Hindlimb muscle (tissue), 1 donor: ENCODE measurements around the gene SMAD5. TPM values are rescaled to one million over a fixed set of nuclear protein-coding genes. Genes with fewer than 3 reads are reported as not detected.

ENCODE experiments used
- DNase-seq: peaks from one replicate; pipeline ENCODE4 v3.0.0-alpha.2; 2013
- polyA plus RNA-seq: library from polyadenylated mRNA; unstranded; fragments of 120-200 nt; gene quantifications from one replicate; pipeline ENCODE4 v1.2.1, GENCODE V29; 2013; ENCODE audit not compliant: insufficient read length

Gene SMAD5
- 34.3 TPM for polyA plus RNA-seq

DNA sequence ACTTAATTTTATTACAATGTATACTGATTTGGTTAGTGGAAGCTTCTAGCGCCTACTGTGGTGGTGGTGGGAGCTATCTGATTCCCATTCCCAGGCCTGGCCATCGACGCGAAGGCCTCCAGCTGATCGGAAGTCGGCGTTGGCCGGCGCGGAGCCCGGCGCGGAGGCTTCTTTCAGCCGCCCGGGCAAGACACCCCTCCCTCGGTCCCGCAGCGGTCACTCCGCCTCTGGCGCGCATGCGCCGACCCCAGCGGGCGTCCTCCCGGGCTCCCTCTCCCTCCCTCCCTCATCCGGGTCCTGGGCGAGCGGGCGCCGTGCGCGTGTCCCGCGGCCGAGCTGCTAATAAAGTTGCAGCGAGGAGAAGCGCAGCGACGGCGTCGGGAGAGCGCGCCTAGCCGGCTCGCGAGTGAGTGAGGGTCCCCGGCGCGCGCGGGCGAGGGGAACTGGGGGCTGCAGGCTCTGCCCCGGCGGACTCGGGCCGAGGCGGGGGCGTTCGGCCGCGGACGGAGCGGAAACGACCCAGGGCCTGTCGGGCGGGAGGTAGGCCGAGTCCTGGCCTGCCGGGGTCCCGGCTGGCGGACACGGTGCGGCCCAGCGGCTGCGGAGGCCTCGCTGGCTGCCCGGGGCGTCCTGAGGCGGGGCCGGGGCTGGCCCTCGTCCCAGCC lies at the start of gene SMAD5:
SMAD5 (plus strand) TSS at position 289 of the 665 bp plus-strand sequence. CDS start 20,916 bp downstream, outside the sequence.
- DNase-seq = peak; percentile 99

DNA sequence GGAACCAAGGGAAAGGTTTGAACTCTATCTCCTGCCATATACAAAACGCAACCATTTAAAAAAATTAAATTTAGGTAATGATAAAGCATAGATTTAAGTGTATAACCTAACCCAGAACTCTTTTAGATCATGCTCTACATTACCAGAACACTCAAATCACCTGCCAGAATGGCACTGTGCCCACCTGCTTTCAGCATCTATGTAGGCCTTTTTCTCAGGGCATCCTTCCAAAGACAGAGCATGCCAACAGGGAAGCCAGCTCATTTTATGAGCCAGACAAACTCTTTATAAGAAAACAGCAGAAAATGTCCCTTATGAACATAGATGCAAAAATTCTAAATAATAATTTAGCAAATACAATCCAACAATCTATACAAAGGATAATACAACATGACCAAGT lies 47.9 kb upstream of the SMAD5 start:
- no peak for DNase-seq

DNA sequence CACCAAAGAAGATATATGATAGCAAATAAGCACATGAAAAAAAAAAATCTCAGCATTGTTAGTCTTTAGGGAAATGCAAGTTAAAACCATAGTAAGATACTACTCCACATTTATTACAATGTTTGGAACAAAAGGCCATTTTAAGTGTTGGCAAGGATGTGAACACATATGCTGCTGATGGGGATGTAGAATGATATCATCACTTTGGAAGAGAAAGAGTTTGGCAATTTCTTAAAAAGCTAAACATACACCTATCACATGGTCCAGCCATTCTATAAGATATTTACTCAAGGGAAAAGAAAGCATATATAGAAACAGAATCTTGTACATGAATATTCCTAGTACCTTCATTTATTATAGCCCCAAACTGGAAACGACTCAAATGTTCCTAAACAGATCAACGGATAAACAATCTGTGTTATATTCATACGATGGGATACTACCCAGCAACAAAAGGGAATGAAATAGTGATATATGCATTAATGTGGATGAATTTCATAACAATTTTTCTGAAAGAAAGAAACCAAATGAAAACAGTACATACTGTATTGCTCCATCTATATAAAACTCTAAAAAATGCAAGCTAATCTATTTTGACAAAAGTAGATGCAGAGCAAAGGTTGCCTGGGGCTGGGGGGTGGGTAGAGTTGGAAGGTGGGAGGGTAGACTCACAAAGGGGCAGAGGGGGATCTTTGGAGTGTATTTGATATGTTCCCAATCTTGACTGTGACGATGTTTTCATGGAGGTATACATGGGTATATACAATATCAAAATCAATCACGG lies 45.7 kb upstream of the SMAD5 start:
- peak; percentile 58 for DNase-seq

DNA sequence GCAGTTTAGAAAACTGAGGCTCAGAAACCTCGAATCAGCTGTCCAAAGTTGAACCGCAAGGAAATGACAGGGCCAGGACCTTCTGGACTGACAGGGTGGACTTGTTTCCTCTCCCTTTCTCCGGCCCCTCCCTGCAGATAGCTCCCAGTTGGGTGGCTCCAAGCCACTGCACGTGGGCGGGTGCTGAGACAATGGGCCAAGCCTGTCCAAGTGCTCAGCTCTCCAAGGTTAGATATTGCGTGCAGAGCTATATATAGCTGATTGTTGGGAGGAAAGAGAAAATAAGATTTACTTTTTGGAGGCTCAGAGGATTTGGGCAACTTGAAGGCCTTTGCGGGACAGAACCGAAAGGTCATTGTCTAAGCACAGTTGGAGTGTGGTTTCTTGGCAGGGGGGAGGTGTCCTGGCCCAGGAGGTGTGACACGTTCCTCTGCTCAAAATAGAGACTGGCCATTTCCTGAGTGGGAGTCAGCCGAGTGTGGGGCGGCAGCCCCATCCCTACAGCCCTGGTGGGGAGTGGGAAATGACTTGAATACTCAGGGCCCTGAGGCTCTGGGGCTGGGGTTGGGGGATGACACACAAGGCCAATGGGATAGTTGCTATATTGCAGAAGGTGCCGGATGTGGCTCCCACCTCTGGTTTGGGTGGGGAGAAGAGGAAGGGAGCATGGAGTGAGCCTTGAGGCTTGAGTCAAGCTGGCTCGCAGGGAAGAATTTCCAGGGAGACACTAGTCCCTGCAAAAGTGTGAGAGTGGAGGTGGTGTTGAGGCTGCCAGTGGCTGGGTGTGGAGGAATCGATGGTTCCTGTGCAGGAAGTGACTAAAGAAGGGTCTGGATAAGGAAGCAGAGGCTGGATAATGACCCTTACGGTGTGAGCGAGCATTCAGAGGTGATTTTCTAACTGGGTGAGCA lies 44.4 kb upstream of the SMAD5 start:
- DNase-seq = peak; percentile 85

DNA sequence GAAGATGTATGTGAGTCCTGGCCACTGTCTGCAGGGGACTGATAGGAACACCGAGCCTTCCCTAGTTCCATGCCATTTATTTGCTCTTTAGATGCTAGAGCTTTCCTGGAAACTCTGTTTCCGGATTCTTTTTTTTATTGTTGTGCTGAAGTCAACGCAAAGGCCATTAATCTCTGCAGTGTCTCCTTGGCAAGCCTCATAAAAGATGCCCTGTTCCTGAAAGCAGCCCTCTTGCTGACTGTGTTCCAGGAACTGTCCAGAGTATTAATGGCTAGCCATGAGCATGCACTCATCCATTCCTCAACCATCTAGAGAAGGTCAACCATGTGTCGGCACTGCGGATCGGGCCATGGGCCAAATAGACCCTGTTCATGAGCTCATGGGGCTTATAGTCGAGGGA lies 42.9 kb upstream of the SMAD5 start:
- no peak for DNase-seq

DNA sequence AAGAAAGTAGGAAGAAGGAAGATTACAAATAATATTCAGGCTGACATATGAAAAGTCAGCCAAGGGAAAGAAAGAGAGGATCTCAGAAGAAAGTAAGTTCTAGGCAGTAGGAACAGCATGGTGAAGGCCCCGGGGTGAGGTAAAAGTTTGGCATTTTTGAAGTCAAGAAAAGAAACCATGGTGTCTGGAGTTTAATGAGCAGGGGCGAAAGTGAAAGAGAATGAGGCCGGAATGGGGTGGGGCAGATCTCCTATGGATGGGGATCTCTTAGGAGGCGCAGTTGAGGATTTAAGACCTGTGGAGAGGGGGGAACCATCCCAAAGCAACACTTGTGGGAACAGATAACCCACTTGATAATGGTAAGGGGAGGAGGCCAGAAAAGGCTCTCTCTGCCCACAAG lies 42.3 kb upstream of the SMAD5 start:
- DNase-seq = no peak

DNA sequence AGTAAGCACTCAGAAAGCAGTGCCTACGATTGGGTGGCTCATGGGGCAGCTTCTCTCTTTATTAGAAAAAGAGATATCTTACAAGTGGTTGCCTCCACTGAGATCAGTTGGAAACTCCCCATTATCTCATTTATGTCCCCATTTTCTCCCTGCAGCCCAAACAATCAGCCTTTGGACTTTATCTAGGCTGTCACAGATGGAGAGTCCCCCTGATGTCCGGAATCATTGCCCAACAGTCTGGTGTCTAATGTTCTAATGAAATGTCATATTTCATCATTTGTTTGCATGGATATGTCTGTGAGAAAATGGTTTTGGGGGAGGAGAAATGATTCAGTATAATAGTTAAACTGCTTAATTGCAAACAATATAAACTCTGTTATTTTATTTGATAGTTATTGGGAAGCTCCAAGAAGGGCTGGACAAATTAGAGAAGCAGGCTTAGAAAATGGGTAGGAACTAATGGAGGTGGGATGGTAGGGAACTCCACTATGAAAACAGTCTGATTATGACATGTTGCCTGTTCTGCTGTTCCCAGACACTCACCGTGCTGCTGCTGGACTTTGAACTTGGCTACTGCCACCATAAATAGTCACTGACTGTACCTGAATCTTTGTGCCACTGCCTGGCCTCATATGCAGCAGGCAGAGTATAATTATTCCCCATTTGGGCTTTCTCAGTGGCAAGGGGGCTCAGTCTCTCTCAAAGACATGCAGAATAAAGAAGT lies 38.3 kb upstream of the SMAD5 start:
- DNase-seq = no peak

DNA sequence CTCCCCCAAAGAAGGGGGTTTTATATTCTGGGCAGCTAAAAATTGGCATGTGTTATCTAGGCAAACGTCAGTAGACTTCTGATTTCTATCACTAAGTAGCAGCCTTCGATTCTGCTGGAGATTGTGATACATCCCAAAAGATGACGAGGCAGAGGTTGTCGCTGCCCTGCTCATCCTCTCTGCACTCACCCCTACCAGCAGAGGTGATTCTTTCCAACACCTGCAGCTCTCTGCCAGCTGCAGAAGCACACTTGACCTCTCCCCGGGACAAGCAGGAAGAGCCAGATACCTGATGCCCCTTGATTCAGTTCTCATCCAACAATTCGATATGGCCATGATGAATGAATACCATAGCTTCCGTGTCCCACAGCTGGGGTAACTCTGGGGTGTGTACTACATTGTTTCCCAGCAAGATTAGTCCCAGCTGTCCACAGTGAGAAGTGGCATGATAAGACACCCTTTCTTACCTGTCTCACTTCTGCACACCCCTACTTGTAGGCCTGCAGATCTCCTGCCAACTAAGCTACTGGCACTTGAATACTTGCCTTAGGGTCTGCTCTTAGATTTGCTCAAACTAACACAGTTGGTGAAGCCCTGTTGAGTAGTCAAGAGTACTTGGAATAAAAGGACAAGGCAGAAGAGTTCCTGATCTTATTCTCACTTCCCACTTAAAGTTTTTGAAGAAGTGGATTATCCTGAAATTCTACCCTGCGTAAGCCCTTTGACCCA lies 37.6 kb upstream of the SMAD5 start:
- DNase-seq = no peak

DNA sequence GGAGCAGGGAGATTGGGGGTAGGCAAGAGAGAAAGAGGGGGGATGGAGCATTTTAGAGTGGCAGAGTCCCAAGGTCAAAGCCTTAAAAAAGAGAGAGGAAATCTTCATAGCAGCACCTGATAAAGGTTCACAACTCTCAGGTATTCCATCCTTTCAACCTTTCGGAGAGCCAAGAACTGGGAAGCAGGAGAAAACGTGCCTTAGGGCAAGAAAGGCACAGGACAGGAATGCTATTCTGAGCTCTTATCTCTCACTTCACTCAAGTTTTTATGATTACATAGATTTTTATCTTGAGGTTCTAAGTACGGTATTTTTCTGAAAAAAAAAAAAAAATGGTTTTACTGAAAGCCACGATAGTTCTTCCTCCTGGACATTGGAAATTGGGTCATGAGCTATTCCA lies 34.5 kb upstream of the SMAD5 start:
- DNase-seq = no peak

DNA sequence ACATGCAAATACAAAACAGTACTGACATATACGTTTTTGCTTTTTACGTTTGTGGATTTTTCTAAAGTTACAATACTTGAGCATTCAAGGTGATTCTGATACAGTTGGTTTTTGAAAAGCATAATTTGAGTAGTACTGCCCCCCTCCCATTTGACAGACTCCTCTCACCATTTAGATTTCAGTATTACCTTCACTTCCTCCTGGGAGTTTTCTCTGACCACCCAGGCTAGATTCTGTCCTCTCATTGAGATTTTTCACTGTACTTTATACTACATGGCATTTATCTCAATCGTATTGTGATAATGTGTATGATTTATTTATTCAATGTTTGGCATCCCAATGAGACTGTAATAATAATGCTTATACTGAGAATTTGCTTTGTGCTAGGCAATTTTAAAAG lies 32.8 kb upstream of the SMAD5 start:
- DNase-seq = no peak

DNA sequence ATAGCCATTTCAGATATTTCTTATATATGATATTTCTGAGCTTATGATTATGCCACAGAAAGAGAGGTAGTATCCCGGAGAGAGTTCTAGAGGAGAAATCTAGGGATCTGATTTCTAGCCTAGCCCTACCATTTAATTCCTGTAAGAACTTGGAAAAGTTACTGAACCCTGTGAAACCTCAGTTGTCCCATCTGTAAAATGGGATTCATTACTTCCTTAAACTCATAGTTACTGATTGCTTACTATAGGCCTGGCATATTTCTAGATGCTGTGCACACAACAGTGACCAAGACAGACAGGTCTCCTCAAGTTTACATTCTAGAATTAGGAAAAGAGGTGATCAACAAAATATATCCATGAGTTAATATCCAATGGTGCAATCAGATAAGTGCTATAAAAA lies 30.8 kb upstream of the SMAD5 start:
- no peak for DNase-seq

DNA sequence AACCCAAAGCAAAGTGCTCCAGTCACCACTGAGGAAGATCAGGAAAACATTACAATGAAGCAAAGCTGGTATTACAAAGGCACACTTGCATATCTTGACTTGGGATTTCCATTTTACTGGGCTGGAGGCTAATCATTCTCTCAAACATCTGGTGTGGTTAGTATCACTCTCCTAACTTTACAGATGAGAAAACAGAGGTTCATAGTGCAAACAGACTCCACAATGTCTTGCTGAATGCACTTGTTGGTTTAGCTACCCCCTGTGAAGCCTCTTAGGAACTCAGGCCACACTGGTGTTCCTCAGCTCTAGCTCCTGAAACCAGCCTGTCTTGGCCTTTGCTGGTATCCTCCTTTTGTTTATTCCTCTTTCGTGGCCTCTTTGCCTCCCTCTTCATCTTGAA lies 29.5 kb upstream of the SMAD5 start:
- no peak for DNase-seq

DNA sequence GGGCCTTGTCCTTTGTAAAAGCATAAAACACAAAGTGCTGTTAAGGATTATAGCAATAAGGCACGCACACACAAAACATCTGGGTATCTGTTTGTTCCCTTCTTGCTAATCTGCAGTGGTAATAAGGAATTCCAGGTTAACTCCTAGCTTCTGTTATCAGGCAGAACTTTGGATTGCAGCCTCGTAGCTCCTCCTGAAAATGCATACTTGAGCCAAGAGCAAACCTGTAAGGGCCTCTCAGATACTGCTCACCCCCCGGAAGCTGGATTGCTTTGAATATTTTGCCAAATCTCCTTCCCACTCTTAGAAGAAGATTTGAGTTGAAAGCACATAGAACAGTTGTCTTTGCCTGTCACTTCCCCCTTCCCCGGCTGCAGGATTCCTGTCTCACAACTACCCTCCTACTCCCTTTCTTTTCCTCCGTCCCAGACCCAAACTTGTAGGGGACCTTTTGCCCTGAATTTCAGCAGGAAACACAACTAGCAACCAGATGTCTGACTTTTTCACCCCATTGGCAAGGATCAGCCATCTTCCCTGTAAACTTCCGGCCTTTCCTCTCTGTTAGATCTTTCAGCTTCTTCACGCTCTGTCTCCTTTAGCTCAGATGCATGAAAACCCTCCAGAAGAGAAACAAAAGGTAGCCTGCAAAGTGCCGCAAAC lies 28.2 kb upstream of the SMAD5 start:
- no peak for DNase-seq

DNA sequence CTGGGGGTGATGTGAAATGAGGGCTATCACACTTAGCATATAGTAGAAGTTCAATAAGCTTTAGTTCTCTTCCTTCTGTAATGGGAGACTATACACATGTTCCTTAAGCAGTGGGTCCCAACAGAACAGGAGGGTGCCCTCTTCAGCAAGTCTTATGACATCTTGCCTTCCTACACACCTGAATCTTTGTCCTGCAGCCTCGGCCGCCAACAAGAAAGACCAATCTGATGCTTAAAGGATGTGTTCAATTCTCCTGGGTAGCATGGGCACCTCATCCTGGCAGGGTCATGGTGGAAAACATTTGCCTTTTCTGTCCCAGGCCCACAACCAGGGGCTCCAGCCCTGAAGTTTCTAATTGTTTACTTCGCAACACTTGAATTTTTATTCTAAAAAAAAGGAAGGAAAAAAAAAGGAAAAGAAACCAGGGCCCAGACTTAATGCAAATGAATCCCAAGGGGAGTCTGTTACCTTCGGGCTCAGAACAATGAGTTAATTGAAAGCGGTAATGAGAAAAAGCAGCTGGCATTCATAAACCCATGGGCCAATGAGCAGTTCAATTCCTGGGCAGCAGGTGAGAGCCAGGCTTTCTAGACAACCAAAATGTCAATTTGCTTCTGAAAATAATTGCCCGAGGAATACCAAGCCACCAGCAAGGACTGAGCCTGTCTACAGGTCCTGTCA lies 26.2 kb upstream of the SMAD5 start:
- no peak for DNase-seq

DNA sequence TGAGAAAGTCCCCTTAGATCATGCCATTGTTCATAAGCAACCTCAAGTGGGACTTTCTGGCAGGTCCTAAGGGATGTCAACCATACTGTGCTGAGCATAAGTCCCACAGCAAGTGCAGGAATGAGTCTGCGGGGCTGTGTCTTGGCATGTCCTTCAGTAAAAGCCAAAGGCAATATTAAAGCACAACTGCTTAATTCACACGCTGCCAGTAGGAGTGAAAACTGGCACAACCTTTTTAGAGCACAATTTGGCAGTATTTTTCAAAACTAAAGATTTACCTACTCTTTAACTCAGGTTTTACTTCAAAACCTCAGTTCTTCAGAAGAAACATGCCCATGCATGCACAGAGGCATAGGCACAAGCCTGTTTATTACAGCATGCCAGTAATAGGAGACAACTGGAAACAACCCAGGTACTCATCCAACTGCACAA lies 24.4 kb upstream of the SMAD5 start:
- DNase-seq = no peak

DNA sequence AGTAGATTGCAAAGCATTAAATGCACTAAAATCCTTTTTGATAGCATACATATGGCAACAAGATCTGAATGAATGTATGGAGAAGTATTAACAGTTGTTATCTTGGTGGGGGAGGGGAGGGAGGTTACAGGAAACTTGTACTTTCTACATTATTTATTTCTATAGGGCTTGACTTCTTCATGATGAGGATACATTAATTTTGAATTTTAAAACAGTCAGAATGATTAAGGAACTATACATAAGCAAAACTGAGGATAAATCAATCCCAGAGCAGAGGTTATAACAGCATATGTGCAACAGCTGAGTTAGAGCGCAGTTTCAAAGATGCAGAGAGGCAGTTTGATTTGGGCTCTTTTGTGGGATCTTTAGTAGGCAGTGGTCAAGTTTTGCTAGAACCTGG lies 23.9 kb upstream of the SMAD5 start:
- no peak for DNase-seq

DNA sequence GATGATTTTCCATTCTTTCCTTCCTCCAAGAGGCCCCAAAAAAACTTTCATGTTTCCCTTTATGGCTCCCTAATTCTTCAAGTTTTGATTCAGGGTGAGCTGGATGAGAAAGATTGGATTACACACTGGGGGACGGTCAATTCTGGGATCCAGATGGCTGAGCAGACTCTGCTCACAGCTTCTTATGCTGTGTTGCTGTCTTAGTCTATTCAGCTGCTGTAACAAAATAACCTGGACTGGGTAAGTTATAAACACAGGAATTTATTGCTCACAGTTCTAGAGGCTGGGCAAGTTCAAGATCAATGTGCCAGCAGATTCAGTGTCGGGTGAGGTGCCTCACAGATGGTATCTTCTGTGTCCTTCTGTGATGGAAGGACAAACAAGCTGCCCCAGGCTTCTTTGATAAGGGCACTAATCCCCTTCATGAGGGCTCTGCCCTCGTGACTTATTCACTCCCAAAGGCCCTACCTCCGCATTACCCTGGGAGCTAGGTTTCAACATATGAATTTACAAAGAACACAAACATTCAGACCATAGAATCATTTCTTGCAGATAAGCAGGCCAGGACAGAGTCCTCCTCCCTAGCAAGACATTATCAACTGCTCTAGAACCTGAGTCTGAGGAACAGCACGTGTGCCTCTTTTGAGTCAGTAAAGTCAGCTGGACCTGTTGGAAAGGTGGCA lies 23.1 kb upstream of the SMAD5 start:
- no peak for DNase-seq

DNA sequence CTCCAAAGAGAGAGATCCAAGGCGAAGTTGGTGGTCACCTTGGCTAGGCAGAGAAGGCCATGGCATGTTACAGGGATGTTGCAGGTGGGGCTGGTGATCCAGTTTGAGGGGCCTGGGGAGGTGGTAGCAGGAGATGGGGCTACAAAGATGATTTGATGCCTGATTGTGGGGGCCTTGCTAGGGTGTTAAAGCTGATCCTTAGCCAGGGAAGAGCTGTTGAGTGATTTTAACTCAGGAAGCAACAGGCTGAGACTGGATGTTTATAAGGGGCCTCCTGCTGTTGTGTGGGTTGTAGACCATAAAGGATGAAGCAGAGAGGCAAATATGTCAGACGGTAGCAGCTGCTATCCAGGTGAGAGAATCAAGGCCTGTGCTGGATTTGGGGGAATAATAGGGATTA lies 19.0 kb upstream of the SMAD5 start:
- no peak for DNase-seq

DNA sequence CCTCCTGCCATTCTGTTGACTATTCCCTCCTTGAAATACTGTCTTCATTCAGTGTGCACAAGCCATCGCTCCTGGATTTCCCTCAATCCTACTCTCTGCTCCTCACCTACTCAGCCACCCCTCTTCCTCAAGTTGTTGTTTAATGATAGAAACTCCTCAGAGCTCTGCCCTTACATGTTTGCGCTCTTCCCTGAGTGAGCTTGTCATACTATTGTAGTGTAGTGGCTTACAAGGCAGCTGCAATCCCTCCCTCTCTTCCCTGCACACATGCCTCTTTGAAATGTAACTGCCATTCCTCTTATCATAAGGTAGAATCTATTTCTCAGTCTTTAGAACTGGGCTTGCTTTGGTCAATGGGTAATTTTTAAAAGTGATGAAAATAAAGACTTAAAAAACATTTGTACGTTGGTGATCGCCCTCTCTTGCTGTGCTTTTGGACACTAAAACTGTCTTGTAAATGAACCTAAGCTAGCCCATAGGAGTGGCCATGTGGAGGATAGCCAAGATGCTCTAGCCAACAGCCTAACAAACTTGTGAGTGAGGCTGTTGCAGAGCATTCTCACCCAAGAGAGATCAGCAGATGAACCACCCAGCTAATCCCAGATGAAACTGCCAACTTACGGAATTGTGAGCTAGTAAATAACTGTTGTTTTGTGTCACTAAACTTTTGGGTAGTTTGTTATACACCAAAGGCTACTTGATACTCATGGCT lies 18.1 kb upstream of the SMAD5 start:
- no peak for DNase-seq
